ENCODE results near the gene CTNND2.
"Not testable (repeated sequence)": the region's sequence is repeated elsewhere in the genome, so short reads cannot be mapped to it uniquely, and the experiment has no call there.

CTNND2 gene

DNA sequence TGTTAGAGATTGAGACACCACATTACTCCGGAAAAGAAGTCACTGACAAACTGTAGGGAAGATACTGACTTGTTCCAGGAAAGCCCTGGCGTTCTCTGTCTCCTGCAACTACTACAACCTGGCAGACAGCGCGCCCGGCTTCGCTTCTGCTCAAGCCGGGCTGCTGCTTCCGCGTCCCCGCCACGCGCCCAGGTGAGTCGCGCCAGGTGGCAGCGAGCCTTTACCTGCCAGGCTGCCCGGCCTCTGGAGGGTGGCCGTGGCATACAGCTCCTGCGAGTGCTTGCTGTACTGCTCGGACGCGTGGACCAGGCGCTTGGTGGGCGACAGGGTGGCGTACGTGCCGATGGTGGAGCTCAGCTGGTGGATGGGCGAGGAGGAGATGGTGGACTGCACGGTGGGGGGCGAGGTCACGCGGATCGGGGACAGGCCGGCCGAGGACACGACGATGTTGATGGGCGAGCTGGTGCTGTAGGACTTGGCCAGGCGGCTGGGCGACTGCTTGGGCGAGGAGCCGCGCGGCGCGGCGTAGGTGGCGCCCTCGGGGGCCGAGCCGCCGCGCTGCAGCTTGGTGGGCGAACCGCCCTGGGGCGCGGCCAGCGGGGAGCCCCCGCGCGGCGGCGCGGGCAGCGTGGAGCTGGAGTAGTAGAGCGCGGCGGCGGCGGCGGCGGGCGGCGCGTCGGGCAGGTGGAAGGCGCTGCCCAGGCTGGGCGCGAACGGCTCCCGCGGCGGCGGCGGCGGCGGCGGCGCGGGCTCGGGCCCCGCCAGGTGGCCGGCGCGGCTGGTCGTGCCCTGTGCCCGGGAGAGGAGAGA, 519.6 kb downstream of the CTNND2 start:
- no peak for DNase-seq (ENCODE audit: low read depth)

- no peak for DNase-seq (ENCODE audit: low read depth)
These were observed 520.6 kb downstream of the CTNND2 start for GRCh38 chr5:11383506-11384095.

GRCh38 chr5:11378461-11378860, 525.8 kb downstream of the CTNND2 start:
- DNase-seq (ENCODE audit: low read depth): no peak

DNA sequence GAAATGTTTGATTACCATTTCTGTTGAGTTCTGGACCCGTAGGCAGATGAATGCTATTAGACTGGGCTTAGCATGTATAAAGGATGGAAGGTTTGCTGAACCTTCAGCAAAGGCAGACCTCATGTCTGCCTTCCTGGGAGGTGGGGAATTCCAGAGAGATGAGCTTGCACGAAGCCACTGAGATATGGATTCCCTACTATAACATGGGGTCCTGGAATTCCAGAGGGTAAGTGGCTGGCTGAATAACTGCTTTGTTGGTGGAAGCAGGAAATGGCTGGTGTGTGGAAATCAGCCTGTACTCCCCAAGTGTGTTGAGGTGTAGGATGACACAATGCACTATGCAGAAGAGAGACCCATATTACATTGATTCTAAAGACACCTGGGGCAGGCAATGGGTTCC, 526.4 kb downstream of the CTNND2 start:
- DNase-seq (ENCODE audit: low read depth): no peak

DNA sequence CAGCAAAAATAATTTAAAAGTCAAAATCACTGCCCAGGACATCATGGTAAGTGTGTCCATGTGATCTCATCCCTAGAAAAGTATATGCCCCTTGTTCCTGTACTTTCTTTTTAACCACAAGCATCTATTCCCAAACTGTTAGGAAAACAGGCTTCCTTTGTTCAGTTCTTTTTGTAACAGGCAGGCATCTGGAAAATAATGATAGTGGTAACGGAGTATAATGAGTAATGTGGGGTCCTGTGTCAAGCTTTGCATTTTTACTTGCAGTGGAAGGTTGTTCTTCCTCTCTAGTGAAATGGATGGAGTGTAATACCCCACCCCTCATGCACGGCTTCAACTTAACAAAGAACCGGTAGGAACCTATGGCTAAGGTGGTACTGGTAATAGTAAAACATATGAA, 532.1 kb downstream of the CTNND2 start:
- DNase-seq (ENCODE audit: low read depth): no peak

GRCh38 chr5:11371021-11371420, 533.2 kb downstream of the CTNND2 start:
- DNase-seq (ENCODE audit: low read depth): no peak

GRCh38 chr5:11364531-11364930, 539.7 kb downstream of the CTNND2 start:
- DNase-seq (ENCODE audit: low read depth): no peak

DNA sequence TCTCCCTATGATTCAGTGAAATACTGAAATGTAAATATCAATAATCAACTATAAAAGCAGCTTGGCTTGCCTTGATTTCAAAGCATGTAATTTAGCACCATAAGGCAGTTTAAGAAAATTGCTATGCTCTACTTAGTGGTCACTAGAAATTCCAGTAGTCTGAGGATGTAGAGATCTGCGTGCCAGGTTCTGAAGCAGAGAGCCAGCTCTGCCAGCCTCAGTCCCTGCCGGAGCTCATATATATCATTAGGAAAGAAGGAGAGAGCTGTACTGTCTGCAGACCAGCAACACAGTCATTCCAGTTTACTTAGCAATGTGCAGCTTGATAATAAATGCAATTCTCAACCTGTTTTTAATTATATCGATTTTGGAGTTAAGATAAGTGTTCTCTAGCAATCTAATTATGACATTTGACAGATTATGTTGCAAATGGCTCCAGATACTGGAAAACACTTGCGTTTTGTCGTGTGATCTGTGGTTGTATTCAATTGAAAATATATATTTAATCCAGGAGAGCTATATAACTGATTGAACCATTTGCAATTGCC, 540.5 kb downstream of the CTNND2 start:
- DNase-seq (ENCODE audit: low read depth): no peak

GRCh38 chr5:11361768-11362167, 542.5 kb downstream of the CTNND2 start:
- DNase-seq (ENCODE audit: low read depth): no peak

DNA sequence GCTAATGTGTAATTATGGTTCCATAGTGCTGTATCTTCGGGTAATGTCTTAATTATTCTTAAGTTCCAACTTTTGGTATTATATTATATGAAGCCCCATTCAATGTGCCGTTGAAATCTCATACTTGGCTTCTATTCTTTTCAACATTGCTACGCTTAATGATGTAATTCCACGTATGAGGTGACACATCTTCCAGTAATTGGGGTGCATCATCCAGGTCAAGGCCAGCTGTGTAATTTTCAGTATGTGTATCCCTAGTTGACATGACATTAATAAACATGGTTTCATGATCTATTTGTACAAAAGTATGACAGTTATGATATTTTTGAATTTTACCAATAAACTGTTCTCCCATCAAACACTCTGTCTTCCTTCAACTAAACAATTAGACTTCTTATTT, 546.3 kb downstream of the CTNND2 start:
- no peak for DNase-seq (ENCODE audit: low read depth)

DNA sequence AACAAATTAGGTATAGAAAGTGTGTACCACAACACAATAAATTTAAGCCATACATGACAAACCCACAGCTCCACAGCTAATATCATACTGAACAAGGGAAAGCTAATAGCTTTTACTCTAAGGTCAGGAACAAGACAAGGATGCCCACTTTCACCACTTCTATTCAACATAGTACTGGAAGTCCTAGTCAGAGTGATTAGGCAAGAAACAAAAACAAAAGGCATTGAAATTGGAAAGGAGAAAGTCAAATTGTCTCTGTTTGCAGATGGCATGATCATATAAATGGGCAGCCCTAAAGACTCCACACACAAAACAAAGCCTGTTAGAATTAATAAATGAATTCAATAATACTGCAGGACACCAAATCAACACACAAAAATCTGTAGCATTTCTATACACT, 548.8 kb downstream of the CTNND2 start:
- no peak for DNase-seq (ENCODE audit: low read depth)

DNA sequence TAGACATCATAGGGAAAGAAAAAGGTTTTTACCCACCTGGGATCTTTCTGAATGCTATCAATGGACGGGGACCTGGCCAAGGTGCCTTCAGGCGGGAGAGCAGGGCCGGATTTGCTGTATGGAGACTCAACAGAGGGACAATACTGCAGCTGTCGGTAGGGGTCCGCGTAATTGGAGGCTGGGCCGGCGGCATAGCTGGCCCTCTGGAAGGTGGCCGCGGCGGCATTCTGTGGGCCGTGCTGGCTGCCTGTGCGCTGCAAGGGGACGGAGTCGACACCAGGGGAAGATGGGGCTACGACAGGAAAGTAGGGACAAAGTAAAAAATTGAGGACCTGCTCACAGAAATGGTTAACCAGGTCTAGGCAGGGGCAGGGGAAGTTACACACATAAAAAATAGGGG, 557.9 kb downstream of the CTNND2 start:
- DNase-seq (ENCODE audit: low read depth): no peak

DNA sequence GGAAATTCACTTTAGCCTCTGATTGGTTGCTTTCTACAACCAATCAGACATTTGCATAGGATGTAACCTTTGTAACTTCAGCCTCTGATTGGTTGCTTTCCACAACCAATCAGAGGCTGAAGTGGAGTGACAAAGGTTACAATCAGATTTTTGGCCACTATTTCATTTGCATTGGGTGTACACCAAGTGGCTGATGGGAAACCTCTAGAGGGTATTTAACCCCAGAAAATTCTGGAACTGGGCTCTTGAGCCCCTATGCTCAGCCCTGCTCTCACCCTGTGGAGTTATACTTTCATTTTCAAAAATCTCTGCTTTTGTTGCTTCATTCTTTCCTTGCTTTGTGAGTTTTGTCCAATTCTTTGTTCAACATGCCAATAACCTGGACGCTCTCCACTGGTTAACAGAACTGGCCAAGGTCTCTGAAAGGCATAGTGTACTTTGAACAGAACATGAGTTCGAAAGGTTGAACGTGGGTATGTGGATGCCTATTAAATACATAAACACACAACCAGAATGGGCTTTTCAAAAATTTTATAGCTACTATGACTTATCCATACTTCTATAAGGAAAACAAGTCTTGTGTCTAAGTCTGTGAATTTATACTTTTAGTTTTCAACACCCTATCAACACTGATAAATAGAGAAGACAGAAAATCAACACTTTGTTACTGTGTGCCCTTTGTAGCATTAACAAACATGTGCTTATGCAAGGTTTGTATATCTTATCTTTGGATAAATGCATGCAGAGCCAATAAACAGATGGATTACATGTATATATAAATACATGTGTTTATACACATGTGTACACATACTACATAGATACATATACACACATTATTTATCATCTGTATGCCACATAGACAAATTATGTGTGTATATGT, 568.1 kb downstream of the CTNND2 start:
- DNase-seq (ENCODE audit: low read depth): no peak

DNA sequence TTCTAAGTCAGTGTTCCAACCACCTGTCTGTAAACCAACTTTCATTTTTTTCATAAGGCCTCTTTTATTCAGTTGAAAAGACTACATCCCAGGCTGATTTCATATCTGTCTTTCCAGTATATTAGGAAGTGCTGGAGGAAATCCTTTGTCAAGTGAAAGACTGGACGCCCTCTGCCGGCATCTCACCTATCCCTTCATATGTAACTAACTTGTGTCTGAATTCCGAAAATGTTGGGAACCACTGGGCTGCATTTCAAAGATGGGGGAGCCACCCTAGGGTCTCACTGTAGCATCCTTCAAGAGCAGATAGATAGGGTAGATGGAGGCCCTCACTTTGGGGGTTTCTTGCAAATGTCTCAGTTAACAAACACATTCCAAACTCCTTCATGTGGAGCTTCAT, 569.8 kb downstream of the CTNND2 start:
- no peak for DNase-seq (ENCODE audit: low read depth)

GRCh38 chr5:11329679-11330078, 574.6 kb downstream of the CTNND2 start:
- no peak for DNase-seq (ENCODE audit: low read depth)

- DNase-seq (ENCODE audit: low read depth): no peak
These were observed 579.5 kb downstream of the CTNND2 start for GRCh38 chr5:11324521-11325289.

GRCh38 chr5:11323761-11324160, 580.5 kb downstream of the CTNND2 start:
- no peak for DNase-seq (ENCODE audit: low read depth)

DNA sequence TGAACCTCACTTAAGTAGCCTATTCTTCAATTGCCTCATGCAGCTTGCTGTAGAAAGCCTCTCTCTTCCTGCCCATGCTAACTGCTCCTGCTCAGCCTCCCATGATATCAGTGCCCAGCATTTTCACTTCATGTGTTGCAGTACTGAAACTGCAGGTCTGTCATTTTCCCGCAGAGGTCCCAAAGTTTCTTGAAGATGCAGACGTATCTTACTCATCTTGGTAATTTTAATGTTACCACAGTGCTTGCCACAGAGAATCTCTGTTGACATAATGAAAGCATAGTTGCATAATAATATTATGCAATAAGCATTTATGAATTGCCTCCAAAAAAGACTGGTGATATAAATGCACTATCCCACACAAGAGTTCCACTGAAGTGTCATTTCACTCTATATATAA, 582.1 kb downstream of the CTNND2 start:
- DNase-seq (ENCODE audit: low read depth): no peak

DNA sequence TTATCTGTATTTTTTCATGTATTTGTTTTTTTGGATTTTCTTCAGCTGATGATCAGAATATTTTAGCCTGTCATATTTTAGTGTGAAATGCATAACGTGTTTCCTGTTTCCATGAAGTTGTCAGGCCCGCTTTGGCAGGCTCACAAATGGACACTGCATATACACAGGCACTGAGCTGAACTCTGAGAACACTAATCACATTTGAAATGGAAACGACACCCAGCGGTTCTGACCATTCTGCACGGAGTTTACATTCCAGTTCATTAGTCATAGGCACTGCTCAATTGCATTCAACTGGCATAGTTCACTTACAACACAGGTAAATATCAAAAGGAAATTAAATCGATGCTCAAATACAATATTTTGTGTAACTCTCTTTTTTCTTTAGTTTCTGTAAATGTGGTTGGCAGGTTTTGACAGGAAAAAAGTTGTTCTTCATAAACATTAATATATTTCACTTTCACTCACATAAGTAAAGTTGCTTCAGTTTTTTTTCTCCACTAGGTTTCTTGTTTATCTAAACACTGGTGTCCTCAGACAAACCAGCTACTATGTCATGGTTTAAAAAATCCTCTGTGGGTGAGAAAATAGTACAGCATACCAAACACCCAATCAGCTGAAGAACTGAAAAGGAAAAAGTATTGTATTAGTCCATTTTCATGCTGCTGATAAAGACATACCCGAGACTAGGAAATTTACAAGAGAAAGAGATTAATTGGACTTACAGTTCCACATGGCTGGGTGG, 584.2 kb downstream of the CTNND2 start:
- no peak for DNase-seq (ENCODE audit: low read depth)

GRCh38 chr5:11313694-11314093, 590.6 kb downstream of the CTNND2 start:
- not testable (repeated sequence) for DNase-seq (ENCODE audit: low read depth)

DNA sequence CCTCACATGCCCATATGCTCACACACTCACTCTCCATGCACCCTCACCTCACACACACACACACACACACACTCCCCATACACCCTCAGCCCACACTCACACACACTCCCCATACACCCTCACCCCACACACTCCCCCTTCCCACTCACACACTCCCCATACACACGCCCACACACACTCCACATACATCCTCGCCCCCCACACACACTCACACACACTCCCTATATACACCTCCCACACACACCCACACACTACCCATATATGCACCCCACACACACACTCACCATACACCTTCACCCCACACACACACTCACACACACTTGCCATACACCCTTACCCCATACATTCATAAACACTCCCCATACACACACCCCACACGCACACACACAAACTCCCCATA, 592.5 kb downstream of the CTNND2 start:
- no peak for DNase-seq (ENCODE audit: low read depth)
